ENCODE measurements around the gene TAF1. TPM values are rescaled to one million over a fixed set of nuclear protein-coding genes. Genes with fewer than 3 reads are reported as not detected.
"Not testable (repeated sequence)": the region's sequence is repeated elsewhere in the genome, so short reads cannot be mapped to it uniquely, and the experiment has no call there.

Gene TAF1
- total RNA-seq, 1 donor from 2014 or later: 29.7 TPM

GRCh38 chrX:71510161-71510560 lies 144.0 kb downstream of the TAF1 start:
- no peaks in the 10 kb centered on the region for H3K79me2 ChIP-seq (ENCODE audit: low read depth)
- Mint-ChIP-seq H3K36me3 (no peaks in the 10 kb centered on the region), H3K4me3 (no peak overlapping the region), H3K4me1 (no peaks in the 10 kb centered on the region), H3K27me3 (ENCODE audit: insufficient read depth, low read depth) (no peaks in the 10 kb centered on the region), H3K27ac (no peak overlapping the region), H3K9me3 (peaks cover 17% of the 10 kb centered on the region)
- no peaks in the 10 kb centered on the region for H4K20me1 ChIP-seq (ENCODE audit: low read depth)
- no peaks in the 10 kb centered on the region for H3K36me3 ChIP-seq
- no peaks in the 10 kb centered on the region for H3K27me3 ChIP-seq
- no peak overlapping the region for H2AFZ ChIP-seq (replicated peaks)
- no peaks in the 10 kb centered on the region for H3F3A ChIP-seq (ENCODE audit: low read depth)
- no peak overlapping the region for H3K4me2 ChIP-seq
- TF ChIP-seq CTCF (IDR thresholded peaks at IDR 0.05) (no peak), EZH2 (IDR thresholded peaks at IDR 0.05) (no peak), EZH2phosphoT487 (IDR thresholded peaks at IDR 0.05) (no peak)
- DNase-seq (ENCODE audit: low spot score): no peak
- no peaks in the 10 kb centered on the region for H3K4me1 ChIP-seq
- no peak overlapping the region for H3K4me3 ChIP-seq
- H3K27ac ChIP-seq: no peak overlapping the region
- no peak overlapping the region for H3K9ac ChIP-seq
- H3K9me3 ChIP-seq (ENCODE audit: low read depth): no peaks in the 10 kb centered on the region

- not testable (repeated sequence) for H2AFZ ChIP-seq (replicated peaks); H3F3A ChIP-seq (ENCODE audit: low read depth); H3K4me1 Mint-ChIP-seq; H3K4me2 ChIP-seq; H3K36me3 Mint-ChIP-seq; H3K9me3 ChIP-seq (ENCODE audit: low read depth); H3K4me3 ChIP-seq; DNase-seq (ENCODE audit: low spot score); H3K27ac ChIP-seq; H3K27me3 ChIP-seq; H3K27me3 Mint-ChIP-seq (ENCODE audit: insufficient read depth, low read depth); H3K9ac ChIP-seq; H4K20me1 ChIP-seq (ENCODE audit: low read depth); H3K4me3 Mint-ChIP-seq; H3K27ac Mint-ChIP-seq; H3K4me1 ChIP-seq; H3K36me3 ChIP-seq; H3K79me2 ChIP-seq (ENCODE audit: low read depth)
- H3K9me3 Mint-ChIP-seq: peaks cover 16% of the 10 kb centered on the region
Measured at GRCh38 chrX:71513731-71514130, 147.6 kb downstream of the TAF1 start.

GRCh38 chrX:71514367-71515037 lies 148.3 kb downstream of the TAF1 start:
- Mint-ChIP-seq H3K4me3 (no peak overlapping the region), H3K9me3 (peaks cover 16% of the 10 kb centered on the region), H3K4me1 (no peaks in the 10 kb centered on the region), H3K27ac (no peak overlapping the region), H3K36me3 (no peaks in the 10 kb centered on the region), H3K27me3 (ENCODE audit: insufficient read depth, low read depth) (peaks cover 2% of the 10 kb centered on the region)
- Histone ChIP-seq H3K27ac (no peak overlapping the region), H3K9me3 (ENCODE audit: low read depth) (no peaks in the 10 kb centered on the region), H3K79me2 (ENCODE audit: low read depth) (no peaks in the 10 kb centered on the region), H3K4me1 (no peaks in the 10 kb centered on the region), H3K4me3 (no peak overlapping the region), H4K20me1 (ENCODE audit: low read depth) (no peaks in the 10 kb centered on the region), H3K27me3 (no peaks in the 10 kb centered on the region), H3K9ac (no peak overlapping the region), H2AFZ (replicated peaks) (no peak overlapping the region), H3K36me3 (no peaks in the 10 kb centered on the region), H3F3A (ENCODE audit: low read depth) (no peaks in the 10 kb centered on the region), H3K4me2 (no peak overlapping the region)
- no peak for DNase-seq (ENCODE audit: low spot score)
- TF ChIP-seq EZH2 (IDR thresholded peaks at IDR 0.05): no peak
- TF ChIP-seq EZH2phosphoT487 (IDR thresholded peaks at IDR 0.05): no peak
- no peak for TF ChIP-seq CTCF (IDR thresholded peaks at IDR 0.05)

- Histone ChIP-seq H3K27ac (no peak overlapping the region), H3K4me1 (no peaks in the 10 kb centered on the region), H3K9ac (no peak overlapping the region), H4K20me1 (ENCODE audit: low read depth) (no peaks in the 10 kb centered on the region), H3K27me3 (no peaks in the 10 kb centered on the region), H3K4me3 (no peak overlapping the region), H3K79me2 (ENCODE audit: low read depth) (no peaks in the 10 kb centered on the region), H3K9me3 (ENCODE audit: low read depth) (no peaks in the 10 kb centered on the region), H3F3A (ENCODE audit: low read depth) (no peaks in the 10 kb centered on the region), H3K36me3 (no peaks in the 10 kb centered on the region), H3K4me2 (no peak overlapping the region), H2AFZ (replicated peaks) (no peak overlapping the region)
- peaks cover 16% of the 10 kb centered on the region for H3K9me3 Mint-ChIP-seq
- H3K36me3 Mint-ChIP-seq: no peaks in the 10 kb centered on the region
- H3K27ac Mint-ChIP-seq: no peak overlapping the region
- no peak overlapping the region for H3K4me3 Mint-ChIP-seq
- no peaks in the 10 kb centered on the region for H3K4me1 Mint-ChIP-seq
- peaks cover 2% of the 10 kb centered on the region for H3K27me3 Mint-ChIP-seq (ENCODE audit: insufficient read depth, low read depth)
- no peak for TF ChIP-seq EZH2 (IDR thresholded peaks at IDR 0.05)
- TF ChIP-seq EZH2phosphoT487 (IDR thresholded peaks at IDR 0.05): no peak
- no peak for TF ChIP-seq CTCF (IDR thresholded peaks at IDR 0.05)
- DNase-seq (ENCODE audit: low spot score): no peak
Measured at GRCh38 chrX:71515038-71515396, 148.9 kb downstream of the TAF1 start.

Small RNAs within 50 kb of the gene (small RNA-seq; reads per million reads assigned to genes)
- gene AL590762.4: not detected
- not detected for gene RF00019

Other genes starting within 250 kb of the TAF1 start
- 27.0 and 40.2 TPM in 2 replicates for gene MED12, start 247.8 kb upstream of the TAF1 start, total RNA-seq (ENCODE audit: low replicate concordance)
- gene NLGN3, start 221.5 kb upstream of the TAF1 start, total RNA-seq (ENCODE audit: low replicate concordance): 10.0 and 16.0 TPM in 2 replicates
- gene GJB1, start 143.1 kb upstream of the TAF1 start, total RNA-seq (ENCODE audit: low replicate concordance): not detected in 2 replicates
- gene ZMYM3, start 112.2 kb upstream of the TAF1 start, total RNA-seq (ENCODE audit: low replicate concordance): 50.8 and 85.8 TPM in 2 replicates
- gene NONO, start 82.7 kb upstream of the TAF1 start, total RNA-seq (ENCODE audit: low replicate concordance): 890 and 916 TPM in 2 replicates
- 0.99 and 4.8 TPM in 2 replicates for gene ITGB1BP2, start 64.6 kb upstream of the TAF1 start, total RNA-seq (ENCODE audit: low replicate concordance)
- 214 and 287 TPM in 2 replicates for gene OGT, start 166.7 kb downstream of the TAF1 start, total RNA-seq (ENCODE audit: low replicate concordance)
- 0.62 and 0.97 TPM in 2 replicates for gene GCNA, start 212.1 kb downstream of the TAF1 start, total RNA-seq (ENCODE audit: low replicate concordance)

Data from neural progenitor cell (in vitro differentiated cells).